Myocyte (in vitro differentiated cells): ENCODE measurements around the gene CDC42BPB. TPM values are rescaled to one million over a fixed set of nuclear protein-coding genes. Genes with fewer than 3 reads are reported as not detected.
"Not testable (repeated sequence)": the region's sequence is repeated elsewhere in the genome, so short reads cannot be mapped to it uniquely, and the experiment has no call there.

Source experiments
- DNase-seq: peaks from one replicate; pipeline ENCODE4 v3.0.0-alpha.2; 2012; ENCODE audit warnings: low read depth
- total RNA-seq: library from RNA; depleted of rRNA; stranded (reverse); fragments of >200 nt; gene quantifications from 2 replicates; pipeline ENCODE4 v1.2.3, GENCODE V29; 2014

Gene CDC42BPB
- total RNA-seq, 1 donor from 2014 or later = 63.4 TPM

DNA sequence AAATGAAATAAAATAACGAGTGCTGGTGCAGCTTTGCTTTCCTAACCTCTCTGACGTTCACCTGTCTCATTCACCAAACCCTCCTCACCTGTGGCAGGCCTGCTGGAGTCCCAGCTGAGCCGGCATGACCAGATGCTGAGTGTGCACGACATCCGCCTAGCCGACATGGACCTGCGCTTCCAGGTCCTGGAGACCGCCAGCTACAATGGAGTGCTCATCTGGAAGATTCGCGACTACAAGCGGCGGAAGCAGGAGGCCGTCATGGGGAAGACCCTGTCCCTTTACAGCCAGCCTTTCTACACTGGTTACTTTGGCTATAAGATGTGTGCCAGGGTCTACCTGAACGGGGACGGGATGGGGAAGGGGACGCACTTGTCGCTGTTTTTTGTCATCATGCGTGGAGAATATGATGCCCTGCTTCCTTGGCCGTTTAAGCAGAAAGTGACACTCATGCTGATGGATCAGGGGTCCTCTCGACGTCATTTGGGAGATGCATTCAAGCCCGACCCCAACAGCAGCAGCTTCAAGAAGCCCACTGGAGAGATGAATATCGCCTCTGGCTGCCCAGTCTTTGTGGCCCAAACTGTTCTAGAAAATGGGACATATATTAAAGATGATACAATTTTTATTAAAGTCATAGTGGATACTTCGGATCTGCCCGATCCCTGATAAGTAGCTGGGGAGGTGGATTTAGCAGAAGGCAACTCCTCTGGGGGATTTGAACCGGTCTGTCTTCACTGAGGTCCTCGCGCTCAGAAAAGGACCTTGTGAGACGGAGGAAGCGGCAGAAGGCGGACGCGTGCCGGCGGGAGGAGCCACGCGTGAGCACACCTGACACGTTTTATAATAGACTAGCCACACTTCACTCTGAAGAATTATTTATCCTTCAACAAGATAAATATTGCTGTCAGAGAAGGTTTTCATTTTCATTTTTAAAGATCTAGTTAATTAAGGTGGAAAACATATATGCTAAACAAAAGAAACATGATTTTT is 151.9 kb downstream of the CDC42BPB start:
- DNase-seq = no peak

- DNase-seq = no peak
Measured at GRCh38 chr14:102903889-102904512, 153.3 kb downstream of the CDC42BPB start.

DNA sequence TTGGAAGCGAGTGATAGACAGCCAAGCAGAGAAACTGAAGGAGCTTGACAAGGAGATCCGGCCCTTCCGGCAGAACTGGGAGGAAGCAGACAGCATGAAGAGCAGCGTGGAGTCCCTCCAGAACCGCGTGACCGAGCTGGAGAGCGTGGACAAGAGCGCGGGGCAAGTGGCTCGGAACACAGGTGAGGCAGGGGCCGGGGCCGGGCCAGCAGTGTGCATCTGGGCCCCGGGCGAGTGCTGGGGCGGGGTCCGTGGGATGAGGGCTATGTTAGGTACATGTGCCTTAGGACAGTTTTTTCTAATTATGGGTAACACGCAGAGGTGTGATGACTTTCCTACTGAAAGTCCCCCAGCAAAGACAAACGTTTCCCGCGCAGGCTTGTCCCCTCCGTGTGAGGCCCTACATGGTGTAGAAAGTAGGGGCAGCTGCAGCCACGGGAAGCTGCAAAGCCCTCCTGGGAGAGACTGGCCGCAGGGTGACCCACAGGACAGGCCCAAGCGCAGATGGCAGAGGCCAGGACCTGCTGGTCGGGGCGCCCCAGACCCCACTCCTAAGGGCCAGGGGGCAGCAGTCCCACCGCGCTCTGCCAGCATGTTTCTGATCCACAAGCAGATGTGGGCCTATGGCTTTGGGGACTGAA is 154.0 kb downstream of the CDC42BPB start:
- no peak for DNase-seq

- peak; percentile 32 for DNase-seq
Measured at GRCh38 chr14:102902523-102903247, 154.7 kb downstream of the CDC42BPB start.

GRCh38 chr14:102902086-102902485 is 155.3 kb downstream of the CDC42BPB start:
- DNase-seq = no peak

DNA sequence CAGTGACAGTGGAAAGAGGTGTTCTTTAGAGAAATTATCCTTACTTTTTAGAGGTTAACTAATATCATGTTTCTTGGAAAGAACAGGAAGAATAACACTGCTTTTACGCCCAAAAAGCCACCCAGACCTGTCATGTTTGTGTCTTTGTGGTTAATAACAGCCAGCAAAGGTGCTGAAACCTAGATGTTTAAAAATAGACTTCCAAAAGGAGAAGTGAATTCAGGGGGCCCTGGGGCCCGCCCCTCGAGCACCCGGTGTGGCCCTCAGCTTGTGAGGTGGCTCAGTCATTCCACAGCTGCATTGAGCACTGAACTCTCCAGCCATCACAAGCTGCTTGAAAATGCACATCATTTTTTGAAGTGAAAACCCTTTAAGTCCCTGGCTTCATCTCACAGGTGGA is 155.7 kb downstream of the CDC42BPB start:
- no peak for DNase-seq

DNA sequence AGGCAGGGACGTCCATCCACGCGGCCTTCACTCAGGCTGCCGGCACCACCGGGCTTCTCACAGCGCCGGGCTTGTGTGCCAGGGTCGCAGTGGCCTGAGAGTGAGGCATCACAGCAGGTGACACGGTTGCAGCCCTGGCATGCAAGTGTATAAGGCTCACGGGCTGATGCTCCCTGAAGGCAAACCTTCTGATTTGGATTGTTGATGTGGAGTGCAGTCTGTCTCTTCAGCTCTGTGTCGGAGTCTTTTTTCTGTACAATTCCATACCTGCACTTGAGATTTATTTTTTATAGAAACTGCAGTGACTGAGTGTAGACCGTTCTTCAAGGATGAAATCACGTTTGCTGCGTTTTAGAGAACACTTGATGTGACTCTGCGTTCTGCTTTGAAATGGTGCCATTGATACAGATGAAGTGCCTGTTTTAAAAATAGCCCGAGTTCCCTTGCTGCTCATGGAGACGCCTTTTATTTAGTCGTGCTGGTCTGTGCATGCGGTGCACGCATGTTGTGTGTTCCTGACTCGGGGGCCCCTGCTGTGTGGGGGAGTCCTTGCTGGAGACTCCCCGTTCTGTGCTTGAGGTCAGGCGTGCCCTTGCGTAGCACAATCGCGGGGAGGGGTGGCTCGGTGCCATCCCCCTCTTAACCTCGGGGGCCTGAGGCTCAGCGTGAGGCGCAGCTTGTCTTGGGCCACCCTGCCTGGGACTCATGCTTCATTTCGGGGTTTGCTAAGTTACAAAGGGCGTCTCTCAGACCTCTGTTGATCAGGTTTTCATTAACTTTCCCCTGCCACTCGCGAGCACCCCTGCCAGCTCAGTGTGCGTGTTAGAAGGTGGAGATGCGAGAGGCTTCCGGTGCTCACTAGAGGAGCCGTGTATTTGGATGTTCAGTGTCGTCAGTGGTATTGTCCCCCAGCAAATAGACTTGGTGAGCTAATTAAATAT is 156.4 kb downstream of the CDC42BPB start:
- DNase-seq = no peak

GRCh38 chr14:102899516-102899900 is 157.8 kb downstream of the CDC42BPB start:
- no peak for DNase-seq

DNA sequence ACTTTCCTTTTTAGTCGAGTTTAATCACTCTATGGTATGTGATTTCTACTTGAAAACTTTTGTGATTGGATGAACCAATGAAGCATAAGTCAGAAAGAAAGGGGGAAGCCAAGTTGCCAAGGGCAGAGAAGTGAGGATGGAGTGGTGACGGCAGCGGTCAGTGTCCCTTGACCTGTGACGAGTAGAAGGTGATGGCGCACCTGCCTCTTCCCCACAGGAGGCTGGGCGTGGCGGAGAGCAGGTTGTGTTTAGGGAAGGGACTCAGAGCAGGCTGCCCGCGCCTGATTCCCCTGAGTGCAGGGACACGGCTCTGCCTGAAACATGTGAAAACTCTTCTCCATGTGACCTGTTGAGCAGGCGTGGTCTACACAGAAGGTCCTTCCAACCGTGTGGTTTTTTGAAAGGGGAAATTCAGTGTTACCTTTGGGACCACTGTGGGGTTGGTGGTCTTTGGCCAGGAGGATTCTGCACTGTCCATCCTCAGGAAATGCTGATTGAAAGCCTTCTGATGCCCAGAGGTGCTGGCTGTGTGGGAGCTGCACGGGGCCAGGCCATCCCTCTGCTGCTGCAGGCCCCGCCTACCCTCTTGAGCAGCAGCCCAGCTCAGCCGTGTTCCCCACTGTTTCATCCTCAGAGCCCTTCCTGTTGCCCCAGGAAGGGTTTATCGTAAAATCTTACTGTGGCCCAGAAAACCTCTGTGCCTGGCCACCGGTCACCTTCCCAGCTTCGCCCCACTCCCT is 158.4 kb downstream of the CDC42BPB start:
- no peak for DNase-seq

- no peak for DNase-seq
Measured at GRCh38 chr14:102898298-102898697, 159.1 kb downstream of the CDC42BPB start.

DNA sequence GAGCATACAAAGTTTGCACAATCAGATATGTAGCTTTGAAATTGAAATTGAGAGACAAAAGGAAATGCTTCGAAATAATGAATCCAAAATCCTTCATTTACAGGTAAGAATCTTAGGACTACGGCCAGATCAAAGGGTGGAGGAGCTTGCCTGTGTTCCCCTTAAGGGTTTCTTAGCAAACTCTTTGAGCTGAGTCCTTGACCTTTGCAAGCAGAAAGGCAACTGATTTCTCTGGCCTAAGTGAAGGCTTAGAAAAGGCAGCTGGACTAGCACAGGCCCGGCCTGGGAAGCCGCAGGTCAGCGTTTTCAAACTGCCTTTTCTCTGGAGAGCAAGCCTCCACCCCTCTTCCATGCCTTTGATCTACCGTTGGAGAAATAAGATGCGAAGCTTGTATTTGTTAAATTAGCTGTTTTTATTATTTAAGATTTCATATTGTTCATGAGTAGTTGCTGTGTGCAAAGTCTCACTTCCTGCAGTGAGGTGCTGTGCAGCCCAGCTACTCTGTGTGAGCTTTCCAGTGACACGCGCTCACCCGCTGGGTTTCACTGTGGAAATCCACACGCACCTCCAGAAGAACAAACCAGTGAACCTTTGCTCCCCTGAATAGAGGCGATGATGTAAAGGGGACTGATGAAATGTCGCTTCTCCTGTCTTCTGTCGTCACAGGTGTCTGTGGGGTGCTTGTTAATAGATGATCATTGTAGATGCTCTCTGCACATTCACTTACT is 159.9 kb downstream of the CDC42BPB start:
- no peak for DNase-seq

GRCh38 chr14:102896735-102897134 is 160.6 kb downstream of the CDC42BPB start:
- DNase-seq = not testable (repeated sequence)

GRCh38 chr14:102893452-102893851 is 163.9 kb downstream of the CDC42BPB start:
- no peak for DNase-seq

DNA sequence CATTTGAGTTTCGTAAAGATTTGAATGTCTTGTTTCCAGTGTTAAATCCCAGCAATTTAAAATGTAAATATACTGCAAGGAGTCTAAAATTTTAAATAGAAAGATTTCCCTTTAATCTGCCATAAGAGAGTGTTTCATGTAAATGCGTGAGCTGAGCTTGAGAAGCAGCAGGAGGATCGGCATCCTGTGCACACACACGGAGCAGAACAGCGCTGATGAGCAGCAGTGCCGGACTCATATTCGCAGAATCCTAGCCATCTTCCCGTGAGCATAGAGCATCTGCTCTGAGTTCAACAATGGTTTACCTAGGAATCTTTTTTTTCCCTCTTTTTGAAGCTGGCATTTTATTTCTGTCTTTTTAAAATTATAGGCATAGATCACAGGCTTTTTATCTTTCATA is 164.7 kb downstream of the CDC42BPB start:
- no peak for DNase-seq

DNA sequence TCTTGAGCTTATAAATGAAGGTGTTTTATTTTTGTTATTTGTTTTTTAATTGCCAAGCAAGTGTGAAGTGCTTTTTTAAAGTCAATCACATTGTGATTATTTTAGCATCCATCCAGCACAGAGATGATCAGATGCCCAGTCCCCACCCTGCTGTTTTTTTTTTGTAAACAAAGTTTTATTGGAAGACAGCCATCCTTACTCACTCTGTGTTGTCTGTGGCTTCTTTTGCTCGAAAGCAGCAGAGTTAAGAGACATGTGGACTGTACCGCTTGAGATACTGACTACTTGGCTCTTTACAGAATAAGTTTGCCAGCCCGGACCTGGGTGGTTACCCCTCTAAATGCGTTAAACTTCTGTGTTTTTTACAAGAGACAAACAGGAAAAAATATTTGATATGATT is 165.8 kb downstream of the CDC42BPB start:
- DNase-seq = peak; percentile 54

- DNase-seq = no peak
Measured at GRCh38 chr14:102891111-102891510, 166.2 kb downstream of the CDC42BPB start.

DNA sequence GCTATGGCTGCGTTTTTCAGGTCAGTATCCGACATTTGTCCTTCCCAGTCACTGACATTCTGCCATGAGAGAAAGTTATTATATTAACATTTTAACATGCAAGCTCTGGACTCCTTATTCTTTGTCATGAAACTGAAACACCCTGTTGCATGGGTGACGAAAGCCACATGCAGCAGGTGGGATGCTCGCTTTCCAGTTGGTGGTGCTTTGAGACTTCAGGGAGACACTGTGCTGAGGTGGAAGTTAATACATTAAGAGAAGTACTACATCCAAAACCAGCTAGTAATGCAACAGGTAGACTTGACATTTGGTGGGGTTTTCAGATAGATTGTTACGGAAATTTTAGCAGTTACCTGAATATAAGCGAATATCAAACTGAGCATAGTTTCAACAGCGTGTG is 167.7 kb downstream of the CDC42BPB start:
- no peak for DNase-seq

DNA sequence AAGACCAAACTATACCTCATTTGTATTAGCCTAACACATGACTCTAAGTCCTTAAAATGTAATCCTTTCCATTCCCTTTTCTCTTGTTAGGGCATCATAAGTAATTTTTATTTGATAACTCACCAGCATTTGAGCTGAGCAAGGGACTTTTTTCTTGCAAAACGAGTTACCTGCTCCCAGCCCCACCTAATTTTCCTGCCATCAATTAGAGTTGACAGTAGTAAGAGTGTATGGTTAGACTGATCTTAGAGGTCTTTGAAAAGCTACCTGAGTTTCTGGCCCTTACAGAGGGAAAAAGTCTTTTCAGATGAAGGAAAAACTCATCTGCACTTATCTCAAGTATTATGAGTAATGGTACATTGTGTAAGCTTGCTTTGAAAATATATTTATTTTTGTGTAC is 168.6 kb downstream of the CDC42BPB start:
- no peak for DNase-seq
